CD4-positive, alpha-beta T cell treated with Interleukin-17A for 4 hours (primary cell): Measurements from ENCODE around the gene MCRIP2.

ENCODE experiments used
- DNase-seq: peaks from one replicate; pipeline ENCODE4 v3.0.0-alpha.2; 2020; ENCODE audit warnings: mixed read lengths

MCRIP2 gene

DNA sequence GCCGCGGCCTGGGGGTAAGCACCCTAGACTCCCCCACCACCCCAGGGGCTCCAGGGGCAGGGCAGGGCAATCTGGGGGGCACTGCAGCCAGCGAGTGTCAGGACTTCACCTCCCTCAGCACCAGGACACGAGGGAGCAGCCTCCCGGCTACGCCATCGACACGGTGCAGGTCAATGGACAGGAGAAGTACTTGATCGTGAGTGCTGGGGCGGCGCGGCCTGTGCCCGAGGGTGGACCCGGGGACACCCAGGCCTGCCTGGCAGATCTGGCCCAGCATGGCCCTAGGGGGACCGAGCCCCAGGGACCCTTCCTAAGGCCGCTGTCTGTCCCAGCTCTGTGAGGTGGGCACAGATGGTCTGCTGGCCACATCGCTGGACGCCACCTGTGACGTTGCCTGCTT is 30.7 kb downstream of the MCRIP2 start:
- no peak for DNase-seq

DNA sequence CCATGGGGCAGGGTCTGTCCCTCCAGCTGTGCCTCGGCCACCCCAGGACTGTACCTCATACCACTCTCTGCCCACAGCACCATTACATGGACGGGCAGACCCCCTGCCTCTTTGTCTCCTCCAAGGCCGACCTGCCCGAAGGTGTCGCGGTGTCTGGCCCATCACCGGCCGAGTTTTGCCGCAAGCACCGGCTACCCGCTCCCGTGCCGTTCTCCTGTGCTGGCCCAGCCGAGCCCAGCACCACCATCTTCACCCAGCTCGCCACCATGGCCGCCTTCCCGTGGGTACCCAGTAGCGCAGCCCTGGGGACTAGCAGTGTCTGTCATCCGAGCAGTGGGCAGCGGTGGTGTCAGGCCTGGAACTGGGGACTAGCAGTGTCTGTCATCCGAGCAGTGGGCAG is 31.2 kb downstream of the MCRIP2 start:
- no peak for DNase-seq

DNA sequence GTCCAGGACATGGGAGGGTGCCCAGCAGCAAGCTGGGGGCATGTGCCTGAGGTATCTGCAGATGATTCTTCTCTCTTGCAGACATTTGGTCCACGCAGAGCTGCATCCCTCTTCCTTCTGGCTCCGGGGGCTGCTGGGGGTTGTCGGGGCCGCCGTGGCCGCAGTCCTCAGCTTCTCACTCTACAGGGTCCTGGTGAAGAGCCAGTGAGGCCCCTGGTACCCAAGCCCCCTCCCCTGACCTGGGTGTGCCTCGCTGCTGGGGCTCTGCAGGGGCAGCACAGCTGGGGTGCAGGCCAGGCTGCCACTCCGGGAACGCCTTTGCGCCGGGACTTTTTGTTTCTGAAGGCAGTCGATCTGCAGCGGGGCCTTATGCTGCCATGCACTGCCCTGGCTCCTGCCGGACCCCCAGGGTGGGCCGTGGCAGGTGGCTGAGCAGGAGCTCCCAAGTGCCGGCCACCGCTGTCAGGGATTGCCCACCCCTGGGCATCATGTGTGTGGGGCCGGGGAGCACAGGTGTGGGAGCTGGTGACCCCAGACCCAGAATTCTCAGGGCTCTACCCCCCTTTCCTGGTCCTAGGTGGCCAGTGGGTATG is 31.9 kb downstream of the MCRIP2 start:
- DNase-seq, result no peak

DNA sequence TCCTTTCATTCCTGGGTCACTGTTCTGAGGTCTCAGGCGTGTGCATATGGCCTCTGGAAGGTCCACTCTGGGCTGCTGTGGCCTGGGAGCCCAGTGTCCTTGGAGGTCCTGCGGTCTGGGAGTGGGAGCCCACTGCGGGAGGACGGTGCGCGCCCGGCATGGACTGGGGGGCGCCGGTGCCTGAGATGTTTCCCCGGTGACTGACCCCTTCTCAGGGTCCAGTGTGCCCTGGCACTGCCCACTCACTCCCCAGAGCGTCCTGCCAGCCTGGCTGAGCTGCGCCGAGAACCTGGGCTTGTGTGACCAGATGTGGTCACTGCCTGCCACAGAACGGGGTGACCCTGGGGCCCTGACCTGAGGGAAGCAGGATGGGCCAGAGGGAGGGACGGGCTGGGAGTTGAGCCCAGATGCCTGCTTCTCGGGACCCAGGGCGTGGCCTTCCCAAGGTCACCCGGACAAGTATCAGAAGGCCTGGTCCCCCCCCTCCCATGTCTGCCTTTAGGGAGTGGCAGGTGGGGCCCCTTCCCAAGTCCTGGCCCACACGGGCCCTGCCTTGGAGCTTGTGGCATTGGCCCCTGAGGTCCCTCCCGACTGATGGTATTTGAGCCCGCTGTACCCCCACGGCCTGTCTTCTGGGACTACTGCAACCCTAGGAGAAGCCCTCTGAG is 32.7 kb downstream of the MCRIP2 start:
- DNase-seq, result no peak

DNA sequence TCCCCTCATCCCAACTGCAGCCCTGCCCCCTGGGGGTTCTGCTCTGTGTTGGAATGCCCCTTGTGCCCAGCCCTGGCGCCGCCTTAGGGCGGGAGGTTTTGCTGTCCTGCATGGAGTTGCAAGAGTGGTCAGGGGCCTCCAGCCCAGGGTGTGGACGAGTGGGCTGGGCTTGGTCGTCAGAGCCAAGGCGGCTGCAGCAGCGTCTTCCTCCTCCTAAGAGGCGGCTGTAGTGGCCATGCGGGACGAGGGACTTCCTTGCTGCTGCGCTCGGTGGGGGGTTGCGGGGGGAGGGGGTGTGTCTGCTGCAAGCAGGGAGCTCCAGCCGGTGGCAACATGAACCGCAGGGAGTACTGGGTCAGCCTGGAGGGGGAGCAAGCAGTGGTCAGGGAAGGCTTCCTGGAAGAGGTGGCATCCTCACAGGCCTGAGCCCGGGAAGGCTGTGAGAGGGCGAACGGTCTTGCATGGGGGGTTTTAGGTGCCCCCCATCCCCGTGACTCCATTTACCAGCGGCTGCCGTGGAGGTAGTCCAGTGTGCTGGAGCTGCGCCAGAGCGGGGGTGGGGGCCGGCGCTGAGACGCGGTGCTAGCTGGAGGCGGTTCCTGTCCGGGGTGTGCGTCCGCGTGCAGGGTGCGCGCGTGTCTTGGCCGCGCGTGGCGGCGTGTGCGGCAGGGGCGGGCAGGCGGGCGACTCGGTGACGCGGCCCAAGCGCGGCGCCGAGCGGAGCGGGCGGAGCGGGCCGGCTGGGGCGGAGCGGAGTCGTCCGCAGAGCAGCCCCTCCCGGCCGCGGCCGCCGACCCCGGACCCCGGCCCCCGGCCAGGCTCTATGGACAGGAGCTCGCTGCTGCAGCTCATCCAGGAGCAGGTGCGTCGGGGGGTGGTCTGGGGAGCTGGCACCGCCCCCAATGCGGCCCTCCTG is 33.6 kb downstream of the MCRIP2 start, which contains the start of gene RHBDL1:
TSS of gene RHBDL1 (plus strand) at position 704 of the 916 bp plus-strand sequence. CDS start at position 824, 120 bp downstream.
- DNase-seq, result no peak

DNA sequence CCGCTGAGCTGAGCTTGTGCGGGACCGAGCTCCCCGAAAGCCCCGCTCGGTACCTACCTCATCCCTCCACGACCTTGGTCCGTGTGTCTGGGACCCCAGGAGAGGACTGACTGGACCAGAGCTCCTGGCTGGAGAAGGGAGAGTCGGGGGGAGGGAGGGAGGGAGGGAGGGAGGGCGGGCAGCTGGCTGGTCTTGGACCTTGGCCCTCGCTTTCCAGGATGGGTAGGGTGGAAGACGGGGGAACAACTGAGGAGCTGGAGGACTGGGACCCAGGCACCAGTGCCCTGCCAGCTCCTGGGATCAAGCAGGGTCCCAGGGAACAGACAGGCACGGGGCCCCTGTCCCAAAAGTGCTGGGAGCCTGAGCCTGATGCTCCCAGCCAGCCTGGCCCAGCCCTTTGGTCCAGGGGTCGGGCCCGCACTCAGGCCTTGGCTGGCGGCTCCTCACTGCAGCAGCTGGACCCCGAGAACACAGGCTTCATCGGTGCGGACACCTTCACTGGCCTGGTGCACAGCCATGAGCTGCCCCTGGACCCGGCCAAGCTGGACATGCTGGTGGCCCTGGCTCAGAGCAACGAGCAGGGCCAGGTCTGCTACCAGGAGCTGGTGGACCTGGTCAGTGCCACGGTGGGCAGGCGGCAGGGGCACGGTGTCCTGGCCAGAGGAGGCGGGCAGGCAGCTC is 34.4 kb downstream of the MCRIP2 start:
- no peak for DNase-seq

DNA sequence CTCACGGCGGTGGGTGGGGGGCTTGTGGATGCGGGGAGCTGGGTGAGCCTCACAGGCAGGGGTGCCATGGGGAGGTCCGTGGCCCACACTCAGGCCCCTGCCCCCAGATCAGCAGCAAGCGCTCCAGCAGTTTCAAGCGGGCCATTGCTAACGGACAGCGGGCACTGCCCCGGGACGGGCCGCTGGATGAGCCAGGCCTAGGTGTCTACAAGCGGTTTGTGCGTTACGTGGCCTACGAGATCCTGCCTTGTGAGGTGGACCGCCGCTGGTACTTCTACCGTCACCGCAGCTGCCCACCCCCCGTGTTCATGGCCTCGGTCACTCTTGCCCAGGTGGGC is 34.9 kb downstream of the MCRIP2 start:
- no peak for DNase-seq

DNA sequence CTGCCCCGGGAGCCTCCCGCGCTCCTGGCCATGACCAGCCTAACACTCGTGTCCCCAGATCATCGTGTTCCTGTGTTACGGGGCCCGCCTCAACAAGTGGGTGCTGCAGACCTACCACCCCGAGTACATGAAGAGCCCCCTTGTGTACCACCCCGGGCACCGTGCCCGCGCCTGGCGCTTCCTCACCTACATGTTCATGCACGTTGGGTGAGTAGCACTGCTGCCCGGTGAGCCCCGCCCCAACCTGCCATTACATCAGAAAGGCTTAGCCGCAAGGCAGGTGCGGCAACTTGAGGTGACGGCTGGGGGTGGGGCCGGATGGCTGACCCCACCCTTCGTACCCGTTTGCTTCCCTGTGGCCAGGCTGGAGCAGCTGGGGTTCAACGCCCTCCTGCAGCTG is 35.3 kb downstream of the MCRIP2 start:
- DNase-seq, result peak; percentile 46

DNA sequence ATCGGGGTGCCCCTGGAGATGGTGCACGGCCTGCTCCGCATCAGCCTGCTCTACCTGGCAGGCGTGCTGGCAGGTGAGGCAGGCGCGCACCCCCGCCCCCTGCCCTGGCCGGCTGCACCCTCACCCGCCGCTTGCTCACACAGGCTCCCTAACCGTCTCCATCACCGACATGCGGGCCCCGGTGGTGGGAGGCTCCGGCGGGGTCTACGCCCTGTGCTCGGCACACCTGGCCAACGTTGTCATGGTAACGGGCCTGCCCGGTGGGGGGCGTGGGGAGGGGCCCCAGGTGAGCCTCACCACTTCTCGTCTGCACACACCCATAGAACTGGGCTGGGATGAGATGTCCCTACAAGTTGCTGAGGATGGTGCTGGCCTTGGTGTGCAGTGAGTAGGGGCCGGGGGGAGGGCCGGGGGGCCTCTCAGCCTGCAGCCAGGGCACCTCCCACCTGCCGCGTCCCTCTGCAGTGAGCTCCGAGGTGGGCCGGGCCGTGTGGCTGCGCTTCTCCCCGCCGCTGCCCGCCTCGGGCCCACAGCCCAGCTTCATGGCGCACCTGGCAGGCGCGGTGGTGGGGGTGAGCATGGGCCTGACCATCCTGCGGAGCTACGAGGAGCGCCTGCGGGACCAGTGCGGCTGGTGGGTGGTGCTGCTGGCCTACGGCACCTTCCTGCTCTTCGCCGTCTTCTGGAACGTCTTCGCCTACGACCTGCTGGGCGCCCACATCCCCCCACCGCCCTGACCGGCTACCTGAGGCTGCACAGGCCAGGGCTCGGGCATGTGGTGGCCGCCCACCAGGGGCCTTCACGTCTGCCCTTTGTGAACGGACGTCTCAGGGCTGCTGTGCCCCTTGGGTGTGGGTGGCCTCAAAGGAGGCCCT is 35.9 kb downstream of the MCRIP2 start:
- no peak for DNase-seq

DNA sequence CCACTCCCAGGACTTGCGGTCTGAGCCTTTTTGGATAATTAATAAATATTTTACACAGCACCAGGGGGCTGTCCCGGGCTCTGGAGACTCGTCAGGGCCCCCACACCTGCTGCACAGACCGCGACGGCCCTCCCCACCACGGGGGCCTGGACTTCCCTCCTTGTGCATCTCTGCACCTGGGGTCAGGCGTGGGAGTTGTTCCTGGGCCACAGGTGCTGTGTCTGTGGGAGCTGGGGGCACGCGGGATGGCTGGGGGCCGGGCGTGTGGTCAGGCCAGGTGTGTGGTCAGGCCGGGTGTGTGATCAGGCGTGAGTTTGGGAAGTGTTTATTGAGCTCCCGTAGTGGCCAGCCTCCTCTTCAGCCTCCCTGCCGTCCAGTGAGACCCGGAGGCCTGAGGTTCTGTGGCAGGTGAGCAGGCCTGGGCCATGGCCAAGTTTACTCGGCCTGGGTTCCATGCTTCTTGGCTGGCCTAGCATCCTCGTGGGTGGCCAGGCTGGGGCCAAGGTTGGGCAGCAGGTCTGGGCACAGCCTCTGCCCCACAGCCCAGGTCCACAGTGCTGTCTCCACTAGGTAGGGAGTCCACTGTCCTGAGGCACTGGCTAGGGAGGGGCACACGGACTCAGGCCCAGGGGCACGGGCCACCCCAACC is 36.7 kb downstream of the MCRIP2 start:
- no peak for DNase-seq

DNA sequence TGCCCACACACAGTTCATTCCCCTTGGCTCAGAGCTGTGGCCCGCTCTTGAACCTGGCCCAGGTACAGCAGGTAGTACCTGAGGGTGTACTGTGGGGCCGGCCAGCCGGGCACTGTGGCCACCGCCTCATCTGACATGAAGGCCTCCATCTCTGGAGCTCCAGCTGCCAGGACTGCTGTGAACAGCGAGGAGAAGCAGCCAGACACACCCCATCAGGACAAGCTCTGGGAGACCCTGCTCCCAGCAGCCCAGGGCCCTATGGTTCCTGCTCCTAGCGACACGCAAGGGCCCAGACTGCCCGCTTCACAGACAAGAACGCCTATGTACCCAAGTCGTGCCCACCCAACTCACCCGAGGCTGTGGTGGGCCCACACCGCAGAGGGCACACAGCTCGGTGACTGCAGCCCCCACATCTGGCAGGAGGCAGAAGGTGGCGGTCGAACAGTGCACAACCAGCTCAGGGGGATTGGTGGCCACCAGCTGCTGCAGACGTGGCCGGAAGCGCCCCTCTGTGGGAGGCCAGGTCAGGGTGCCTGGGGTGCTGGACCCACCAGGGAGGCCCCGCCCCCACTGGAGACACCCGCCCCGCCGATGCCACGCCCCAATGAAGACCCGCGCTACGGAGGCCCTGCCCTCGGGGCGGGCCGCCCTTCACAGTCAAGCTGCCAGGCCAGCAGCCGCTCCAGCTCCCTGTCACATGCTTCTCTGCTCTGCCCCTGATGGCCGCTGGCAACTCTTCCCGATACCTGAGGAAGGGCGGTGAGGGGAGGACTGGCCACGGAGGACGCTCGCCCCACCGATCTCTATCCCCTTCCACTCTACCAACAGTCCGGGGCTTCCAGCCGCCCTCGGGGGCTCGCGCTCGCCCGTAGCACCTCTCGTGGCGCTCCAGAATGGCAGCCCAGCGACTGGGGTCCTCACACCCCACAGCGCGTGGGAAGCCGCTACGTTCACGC is 37.5 kb downstream of the MCRIP2 start:
- DNase-seq, result peak; percentile 64

DNA sequence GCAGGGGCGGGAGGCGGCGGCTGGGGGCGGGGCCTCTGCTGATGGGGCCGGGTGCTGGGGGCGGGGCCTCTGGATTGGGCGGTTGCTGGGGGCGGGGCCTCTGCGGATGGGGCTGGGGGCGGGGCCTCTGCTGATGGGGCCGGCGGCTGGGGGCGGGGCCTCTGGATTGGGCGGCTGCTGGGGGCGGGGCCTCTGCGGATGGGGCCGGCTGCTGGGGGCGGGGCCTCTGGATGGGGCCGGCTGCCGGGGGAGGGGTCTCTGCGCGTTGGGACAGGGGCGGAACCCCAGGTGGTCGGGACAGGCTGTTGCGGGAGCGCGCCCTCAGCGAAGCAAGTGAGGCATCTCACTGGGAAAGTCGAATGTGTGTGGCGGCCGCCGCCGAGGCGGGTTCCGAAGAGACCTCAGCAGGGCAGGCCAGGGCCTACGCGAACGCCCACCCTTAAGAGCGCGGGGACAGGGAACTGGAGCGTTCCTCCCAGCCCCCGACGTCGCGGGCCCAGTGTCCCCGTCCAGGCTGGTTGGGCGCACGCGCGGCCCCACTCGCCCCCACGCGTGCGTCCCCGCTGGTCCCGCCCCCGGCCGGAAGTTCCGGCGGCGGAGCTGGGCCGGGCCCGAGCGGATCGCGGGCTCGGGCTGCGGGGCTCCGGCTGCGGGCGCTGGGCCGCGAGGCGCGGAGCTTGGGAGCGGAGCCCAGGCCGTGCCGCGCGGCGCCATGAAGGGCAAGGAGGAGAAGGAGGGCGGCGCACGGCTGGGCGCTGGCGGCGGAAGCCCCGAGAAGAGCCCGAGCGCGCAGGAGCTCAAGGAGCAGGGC is 38.4 kb downstream of the MCRIP2 start, which contains the start of gene STUB1:
TSS of gene STUB1 (plus strand) at position 597 of the 811 bp plus-strand sequence. CDS start at position 713, 116 bp downstream.
- DNase-seq, result peak; percentile 97

DNA sequence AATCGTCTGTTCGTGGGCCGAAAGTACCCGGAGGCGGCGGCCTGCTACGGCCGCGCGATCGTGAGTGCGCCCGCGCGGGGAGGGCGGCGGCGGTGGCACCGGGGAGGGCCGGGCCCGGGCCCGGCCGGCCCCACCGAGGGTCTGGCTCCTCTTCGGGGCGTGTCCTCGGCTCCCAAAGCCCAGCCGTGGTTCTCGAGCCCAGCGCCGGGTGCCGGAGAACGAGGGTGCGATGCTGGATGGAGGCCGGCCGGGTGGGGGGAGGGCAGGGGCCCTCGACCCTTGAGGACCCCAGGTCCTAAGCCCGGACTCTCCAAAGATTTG is 39.0 kb downstream of the MCRIP2 start:
- DNase-seq, result no peak

DNA sequence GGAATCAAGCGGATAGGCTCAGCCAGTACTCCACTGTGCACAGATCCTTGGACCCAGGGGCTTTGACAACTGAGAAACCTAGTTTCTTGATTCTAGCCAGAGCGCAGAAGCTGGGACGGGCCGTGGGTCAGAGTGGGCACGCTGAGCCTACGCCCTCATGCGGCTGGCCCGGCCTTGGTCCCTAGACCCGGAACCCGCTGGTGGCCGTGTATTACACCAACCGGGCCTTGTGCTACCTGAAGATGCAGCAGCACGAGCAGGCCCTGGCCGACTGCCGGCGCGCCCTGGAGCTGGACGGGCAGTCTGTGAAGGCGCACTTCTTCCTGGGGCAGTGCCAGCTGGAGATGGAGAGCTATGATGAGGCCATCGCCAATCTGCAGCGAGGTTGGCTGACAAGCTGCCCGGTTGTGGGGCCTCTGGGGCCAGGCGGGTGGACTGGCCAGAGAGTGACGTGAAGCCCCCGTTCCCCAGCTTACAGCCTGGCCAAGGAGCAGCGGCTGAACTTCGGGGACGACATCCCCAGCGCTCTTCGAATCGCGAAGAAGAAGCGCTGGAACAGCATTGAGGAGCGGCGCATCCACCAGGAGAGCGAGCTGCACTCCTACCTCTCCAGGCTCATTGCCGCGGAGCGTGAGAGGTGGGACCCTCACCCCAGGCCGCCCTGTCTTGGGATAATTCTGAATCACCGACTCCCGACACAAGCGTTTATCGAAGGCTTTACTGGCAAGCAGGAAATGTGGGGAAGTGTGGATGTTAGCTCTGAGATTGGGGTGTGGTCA is 39.5 kb downstream of the MCRIP2 start:
- DNase-seq, result no peak

DNA sequence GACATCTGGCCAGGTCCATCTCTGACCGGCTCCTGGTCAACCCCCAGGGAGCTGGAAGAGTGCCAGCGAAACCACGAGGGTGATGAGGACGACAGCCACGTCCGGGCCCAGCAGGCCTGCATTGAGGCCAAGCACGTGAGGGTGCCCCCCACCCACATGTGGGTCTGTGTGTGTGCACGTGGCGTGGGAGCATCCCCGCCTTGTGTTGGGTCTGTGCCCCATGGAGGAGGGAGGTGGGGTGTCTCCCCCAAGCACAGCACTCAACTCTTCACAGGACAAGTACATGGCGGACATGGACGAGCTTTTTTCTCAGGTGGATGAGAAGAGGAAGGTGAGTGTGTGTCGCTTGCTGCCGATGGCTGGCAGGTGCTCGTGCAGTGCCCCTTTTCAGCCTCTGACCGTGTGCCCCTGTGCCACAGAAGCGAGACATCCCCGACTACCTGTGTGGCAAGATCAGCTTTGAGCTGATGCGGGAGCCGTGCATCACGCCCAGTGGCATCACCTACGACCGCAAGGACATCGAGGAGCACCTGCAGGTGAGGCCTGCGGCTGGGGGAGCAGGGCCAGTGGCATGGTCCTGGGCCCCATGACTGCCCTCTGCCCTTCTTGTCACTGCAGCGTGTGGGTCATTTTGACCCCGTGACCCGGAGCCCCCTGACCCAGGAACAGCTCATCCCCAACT is 40.3 kb downstream of the MCRIP2 start:
- no peak for DNase-seq

DNA sequence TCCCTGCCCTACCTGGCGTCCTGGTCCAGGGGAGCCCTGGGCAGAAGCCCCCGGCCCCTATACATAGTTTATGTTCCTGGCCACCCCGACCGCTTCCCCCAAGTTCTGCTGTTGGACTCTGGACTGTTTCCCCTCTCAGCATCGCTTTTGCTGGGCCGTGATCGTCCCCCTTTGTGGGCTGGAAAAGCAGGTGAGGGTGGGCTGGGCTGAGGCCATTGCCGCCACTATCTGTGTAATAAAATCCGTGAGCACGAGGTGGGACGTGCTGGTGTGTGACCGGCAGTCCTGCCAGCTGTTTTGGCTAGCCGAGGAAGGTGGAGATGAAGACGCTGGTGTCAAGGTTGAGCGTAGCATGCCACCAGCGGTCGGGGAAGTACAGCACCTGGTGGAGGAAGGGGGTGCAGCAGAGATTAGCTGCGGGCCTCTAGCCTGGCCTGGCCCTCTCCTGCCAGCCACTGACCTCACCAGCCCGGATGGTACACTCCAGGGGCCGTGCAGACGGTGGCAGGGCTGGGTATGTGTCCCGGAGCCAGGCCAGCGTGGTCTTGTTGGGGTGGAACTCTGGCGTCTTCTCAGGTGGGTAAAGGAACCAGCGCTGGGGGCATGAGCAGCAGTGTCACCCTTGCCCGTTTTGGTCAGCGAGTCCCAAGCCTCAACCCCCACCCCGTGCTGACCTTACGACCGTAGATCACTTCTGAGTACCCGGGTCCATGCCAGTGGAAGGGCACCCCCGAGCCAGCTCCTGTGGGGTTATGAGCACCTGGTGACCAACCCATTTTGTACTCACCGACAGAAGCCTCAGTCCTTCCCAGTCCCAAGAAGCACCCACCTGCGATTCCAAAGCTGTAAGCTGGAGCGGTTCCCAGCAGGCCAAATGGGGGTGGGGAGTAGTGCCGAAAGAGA is 41.1 kb downstream of the MCRIP2 start:
- no peak for DNase-seq
